K562 (cell line): Measurements from ENCODE around the gene HSPH1.

ENCODE experiments used
- ARID2 ChIP-seq: fragments of 450-650 bp; IDR thresholded peaks from 2 replicates; pipeline ENCODE4 v1.6.1; 2017; ENCODE audit warnings: antibody characterized with exemption, mild to moderate bottlenecking
- ATF2 ChIP-seq: sonication (generic); formaldehyde crosslinking; IDR thresholded peaks from 2 replicates; pipeline ENCODE4 v1.8.1; 2022; ENCODE audit warnings: missing genetic modification reagents
- CHCHD3 ChIP-seq: fragments of 250-450 bp; sonication (Bioruptor Pico); IDR thresholded peaks from 2 replicates; pipeline ENCODE4 v2.1.2; 2022; ENCODE audit warnings: mild to moderate bottlenecking
- E2F6 ChIP-seq, 2 experiments: IDR thresholded peaks; 2 replicates each; pipeline ENCODE4 v1.6.1; 2011; ENCODE audit warnings: borderline replicate concordance in 1 of 2, control low read depth in 1 of 2, low read depth in 1 of 2, low read length in 1 of 2, mild to moderate bottlenecking in 1 of 2, mixed read lengths in 1 of 2, moderate library complexity in 1 of 2; ENCODE audit not compliant: insufficient read depth in 1 of 2, insufficient read length in 1 of 2, poor library complexity in 1 of 2, severe bottlenecking in 1 of 2; ENCODE audit errors: extremely low read depth in 1 of 2
- PRPF4 ChIP-seq: fragments of 200-400 bp; formaldehyde crosslinking; IDR thresholded peaks from one replicate; pipeline ENCODE4 v1.6.1; 2017; ENCODE audit warnings: low read length, low read depth, mild to moderate bottlenecking; ENCODE audit not compliant: insufficient read depth, poor library complexity, severe bottlenecking
- SMC3 ChIP-seq: conservative IDR thresholded peaks from 2 replicates; pipeline ENCODE4 v1.6.1; 2011; ENCODE audit warnings: low read depth, low read length, improper control_type of control experiment; ENCODE audit not compliant: insufficient read depth
- TBL1XR1 ChIP-seq, 2 experiments: IDR thresholded peaks; 2 replicates each; pipeline ENCODE4 v1.6.1; 2012; ENCODE audit warnings: improper control_type of control experiment in 2 of 2, low read length in 2 of 2, mild to moderate bottlenecking in 1 of 2
- ZBTB7A ChIP-seq: IDR thresholded peaks from 2 replicates; pipeline ENCODE4 v1.6.1; 2011; ENCODE audit warnings: low read depth, mild to moderate bottlenecking, low read length, moderate library complexity, borderline replicate concordance; ENCODE audit not compliant: control insufficient read depth
- ZNF124 ChIP-seq: sonication (generic); formaldehyde crosslinking; IDR thresholded peaks from 2 replicates; pipeline ENCODE4 v1.8.1; 2022; ENCODE audit warnings: missing genetic modification reagents

- TF ChIP-seq ARID2 (no peak), PRPF4 (no peak), ZBTB7A (no peak), TBL1XR1 (IDR thresholded peaks at IDR 0.05; ENCODE audit: low read length in 2 of 2) (no peak), CHCHD3 (no peak), ATF2 (CRISPR knock-in tag) (no peak), E2F6 (IDR thresholded peaks at IDR 0.05; ENCODE audit: borderline replicate concordance in 1 of 2, extremely low read depth in 1 of 2, insufficient read depth in 1 of 2, insufficient read length in 1 of 2, low read depth in 1 of 2, low read length in 1 of 2, poor library complexity in 1 of 2, severe bottlenecking in 1 of 2) (no peak), SMC3 (no peak), ZNF124 (no peak)
Measured at GRCh38 chr13:31159306-31159705, 2.4 kb downstream of the HSPH1 start.
